HEK293 (cell line): ENCODE measurements around the gene PTPRN2.

Experiments
- CTCF ChIA-PET: fragments of 350-600 bp; formaldehyde crosslinking; extraction: SDS; loops from one replicate; lab custom pipeline; 2021; ENCODE audit warnings: antibody characterized with exemption; lab: Yijun Ruan, JAX
- POLR2A ChIA-PET: fragments of 300-600 bp; formaldehyde crosslinking; extraction: SDS; loops from one replicate; lab custom pipeline; 2020; ENCODE audit warnings: antibody characterized with exemption, inconsistent platforms; lab: Yijun Ruan, JAX
- H3K27ac ChIP-seq: fragments of 200-500 bp; sonication (Bioruptor generic); 2 replicates; pipeline ENCODE4 v1.5.1; 2014; ENCODE audit warnings: low read depth, low read length, control low read depth, inconsistent platforms; ENCODE audit errors: extremely low read depth
- H3K36me3 ChIP-seq, 2 experiments: fragments of 200-500 bp in 1 of 2; sonication (Bioruptor generic) in 1 of 2; 1 replicate in 1 of 2; 2 replicates in 1 of 2; pipeline ENCODE4 v1.5.1; 2014 to 2017; ENCODE audit warnings: inconsistent platforms in 2 of 2, low read length in 2 of 2; ENCODE audit not compliant: control insufficient read depth in 2 of 2, insufficient read depth in 1 of 2
- H3K4me1 ChIP-seq: fragments of 200-500 bp; sonication (Bioruptor generic); 2 replicates; pipeline ENCODE4 v1.5.1; 2014; ENCODE audit warnings: mild to moderate bottlenecking, low read length, inconsistent platforms; ENCODE audit not compliant: control insufficient read depth, insufficient read depth
- H3K4me3 ChIP-seq: 2 replicates; pipeline ENCODE4 v1.5.1; 2011; ENCODE audit warnings: low read depth, mild to moderate bottlenecking, control low read depth, low read length, moderate library complexity
- H3K9me3 ChIP-seq: fragments of 200-500 bp; sonication (Bioruptor generic); 2 replicates; pipeline ENCODE4 v1.5.1; 2014; ENCODE audit warnings: low read depth, low read length, inconsistent platforms; ENCODE audit not compliant: control insufficient read depth, insufficient read depth
- BCL11A ChIP-seq: fragments of 450-650 bp; formaldehyde crosslinking; IDR thresholded peaks from 2 replicates; pipeline ENCODE4 v1.5.1; 2016; ENCODE audit warnings: low read depth, missing biosample characterization, missing genetic modification characterization
- GLIS1 ChIP-seq: fragments of 450-650 bp; formaldehyde crosslinking; IDR thresholded peaks from 2 replicates; pipeline ENCODE4 v1.5.1; 2016; ENCODE audit warnings: missing biosample characterization, missing genetic modification characterization
- HOXC10 ChIP-seq: sonication (generic); formaldehyde crosslinking; IDR thresholded peaks from 2 replicates; pipeline ENCODE4 v1.8.1; 2023; ENCODE audit warnings: mild to moderate bottlenecking, missing genetic modification reagents
- MYNN ChIP-seq: fragments of 450-650 bp; formaldehyde crosslinking; IDR thresholded peaks from 2 replicates; pipeline ENCODE4 v1.5.1; 2016; ENCODE audit warnings: missing biosample characterization, missing genetic modification characterization, borderline replicate concordance
- MZF1 ChIP-seq: fragments of 450-650 bp; formaldehyde crosslinking; IDR thresholded peaks from 2 replicates; pipeline ENCODE4 v1.5.1; 2017; ENCODE audit warnings: missing biosample characterization, missing genetic modification characterization, borderline replicate concordance
- ZBTB20 ChIP-seq: fragments of 450-650 bp; formaldehyde crosslinking; IDR thresholded peaks from 2 replicates; pipeline ENCODE4 v1.5.1; 2016; ENCODE audit warnings: missing biosample characterization, missing genetic modification characterization
- ZBTB48 ChIP-seq: fragments of 450-650 bp; formaldehyde crosslinking; IDR thresholded peaks from 2 replicates; pipeline ENCODE4 v1.5.1; 2016; ENCODE audit warnings: missing biosample characterization, missing genetic modification characterization
- ZBTB6 ChIP-seq: fragments of 450-650 bp; formaldehyde crosslinking; IDR thresholded peaks from 2 replicates; pipeline ENCODE4 v1.5.1; 2017; ENCODE audit warnings: missing biosample characterization, missing genetic modification characterization
- ZBTB8A ChIP-seq: fragments of 450-650 bp; formaldehyde crosslinking; IDR thresholded peaks from 2 replicates; pipeline ENCODE4 v1.5.1; 2016; ENCODE audit warnings: missing biosample characterization, missing genetic modification characterization
- ZEB2 ChIP-seq: fragments of 450-650 bp; formaldehyde crosslinking; IDR thresholded peaks from 2 replicates; pipeline ENCODE4 v1.5.1; 2016; ENCODE audit warnings: missing biosample characterization, missing genetic modification characterization
- ZFP41 ChIP-seq: fragments of 450-650 bp; formaldehyde crosslinking; IDR thresholded peaks from 2 replicates; pipeline ENCODE4 v1.5.1; 2016; ENCODE audit warnings: missing biosample characterization, missing genetic modification characterization, borderline replicate concordance
- ZNF121 ChIP-seq: fragments of 450-650 bp; formaldehyde crosslinking; IDR thresholded peaks from 2 replicates; pipeline ENCODE4 v1.5.1; 2016; ENCODE audit warnings: missing biosample characterization, missing genetic modification characterization
- ZNF18 ChIP-seq: fragments of 450-650 bp; formaldehyde crosslinking; IDR thresholded peaks from 2 replicates; pipeline ENCODE4 v1.5.1; 2016; ENCODE audit warnings: missing biosample characterization, missing genetic modification characterization
- ZNF19 ChIP-seq: fragments of 450-650 bp; formaldehyde crosslinking; IDR thresholded peaks from 2 replicates; pipeline ENCODE4; 2016; ENCODE audit warnings: missing biosample characterization, missing genetic modification characterization, low read depth
- ZNF202 ChIP-seq: fragments of 450-650 bp; formaldehyde crosslinking; IDR thresholded peaks from 2 replicates; pipeline ENCODE4 v1.5.1; 2016; ENCODE audit warnings: missing biosample characterization, missing genetic modification characterization, borderline replicate concordance
- ZNF302 ChIP-seq: fragments of 450-650 bp; formaldehyde crosslinking; IDR thresholded peaks from 2 replicates; pipeline ENCODE4 v1.5.1; 2016; ENCODE audit warnings: missing biosample characterization, missing genetic modification characterization, low read depth
- ZNF423 ChIP-seq: fragments of 450-650 bp; formaldehyde crosslinking; IDR thresholded peaks from 2 replicates; pipeline ENCODE4 v1.5.1; 2016; ENCODE audit warnings: missing biosample characterization, missing genetic modification characterization
- ZNF48 ChIP-seq: fragments of 450-650 bp; formaldehyde crosslinking; IDR thresholded peaks from 2 replicates; pipeline ENCODE4 v1.5.1; 2016; ENCODE audit warnings: missing biosample characterization, missing genetic modification characterization
- ZNF514 ChIP-seq: fragments of 450-650 bp; formaldehyde crosslinking; IDR thresholded peaks from 2 replicates; pipeline ENCODE4 v1.5.1; 2016; ENCODE audit warnings: missing biosample characterization, missing genetic modification characterization
- ZNF560 ChIP-seq: fragments of 450-650 bp; formaldehyde crosslinking; IDR thresholded peaks from 2 replicates; pipeline ENCODE4 v1.5.1; 2017; ENCODE audit warnings: missing biosample characterization, missing genetic modification characterization, borderline replicate concordance
- ZNF585B ChIP-seq: fragments of 450-650 bp; formaldehyde crosslinking; IDR thresholded peaks from 2 replicates; pipeline ENCODE4 v1.5.1; 2016; ENCODE audit warnings: missing biosample characterization, missing genetic modification characterization
- ZNF600 ChIP-seq: fragments of 450-650 bp; formaldehyde crosslinking; IDR thresholded peaks from 2 replicates; pipeline ENCODE4 v1.5.1; 2016; ENCODE audit warnings: missing biosample characterization, missing genetic modification characterization
- ZNF658 ChIP-seq: fragments of 450-650 bp; formaldehyde crosslinking; IDR thresholded peaks from 2 replicates; pipeline ENCODE4; 2016; ENCODE audit warnings: missing biosample characterization, missing genetic modification characterization
- ZNF707 ChIP-seq: fragments of 450-650 bp; formaldehyde crosslinking; IDR thresholded peaks from 2 replicates; pipeline ENCODE4 v1.5.1; 2016; ENCODE audit warnings: missing biosample characterization, missing genetic modification characterization
- ZNF792 ChIP-seq: fragments of 450-650 bp; formaldehyde crosslinking; IDR thresholded peaks from 2 replicates; pipeline ENCODE4 v1.5.1; 2016; ENCODE audit warnings: missing biosample characterization, missing genetic modification characterization
- TF ChIP-seq, protein P1 (sequence below): fragments of 450-650 bp; formaldehyde crosslinking; IDR thresholded peaks from 2 replicates; pipeline ENCODE4 v1.5.1; 2016; ENCODE audit warnings: missing biosample characterization, missing genetic modification characterization
- TF ChIP-seq, protein P2 (sequence below): fragments of 450-650 bp; IDR thresholded peaks from 2 replicates; pipeline ENCODE4 v1.5.1; 2018; ENCODE audit warnings: missing biosample characterization, mild to moderate bottlenecking, missing genetic modification characterization

Gene PTPRN2

DNA sequence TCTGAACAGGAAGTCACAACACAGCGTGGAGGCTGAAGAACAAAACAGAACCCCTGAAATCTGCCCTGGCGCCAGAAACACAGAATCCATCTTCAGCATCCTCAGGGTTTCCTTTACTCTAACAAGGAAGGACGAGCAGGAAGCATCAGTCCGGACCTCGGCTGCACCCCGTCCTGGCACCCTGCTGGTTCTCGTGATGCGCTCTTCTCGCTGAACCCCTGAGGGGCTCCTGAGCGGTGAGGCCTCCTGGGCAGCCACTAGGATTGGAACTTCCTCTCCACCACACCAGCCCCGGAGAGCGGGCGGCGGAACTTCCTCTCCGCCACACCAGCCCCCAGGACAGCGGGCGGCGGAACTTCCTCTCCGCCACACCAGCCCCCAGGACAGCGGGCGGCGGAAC, 461.9 kb downstream of the PTPRN2 start:
- TF ChIP-seq, protein P1, sequence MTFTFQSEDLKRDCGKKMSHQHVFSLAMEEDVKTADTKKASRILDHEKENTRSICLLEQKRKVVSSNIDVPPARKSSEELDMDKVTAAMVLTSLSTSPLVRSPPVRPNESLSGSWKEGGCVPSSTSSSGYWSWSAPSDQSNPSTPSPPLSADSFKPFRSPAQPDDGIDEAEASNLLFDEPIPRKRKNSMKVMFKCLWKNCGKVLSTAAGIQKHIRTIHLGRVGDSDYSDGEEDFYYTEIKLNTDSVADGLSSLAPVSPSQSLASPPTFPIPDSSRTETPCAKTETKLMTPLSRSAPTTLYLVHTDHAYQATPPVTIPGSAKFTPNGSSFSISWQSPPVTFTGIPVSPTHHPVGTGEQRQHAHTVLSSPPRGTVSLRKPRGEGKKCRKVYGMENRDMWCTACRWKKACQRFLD (tag by site-specific recombination): no peak
- TF ChIP-seq ZNF658 (tag by site-specific recombination): no peak
- TF ChIP-seq MZF1 (tag by site-specific recombination): no peak
- no peak for TF ChIP-seq ZBTB48
- TF ChIP-seq HOXC10 (CRISPR knock-in tag): no peak
- TF ChIP-seq ZNF48 (tag by site-specific recombination): no peak
- no peak for TF ChIP-seq ZNF600
- no peak for TF ChIP-seq ZNF121
- no peak for TF ChIP-seq ZEB2 (tag by site-specific recombination)
- TF ChIP-seq ZNF560 (tag by site-specific recombination): no peak
- TF ChIP-seq ZNF514 (tag by site-specific recombination): no peak
- TF ChIP-seq ZNF19 (tag by site-specific recombination): no peak
- no peak for TF ChIP-seq ZNF18 (tag by site-specific recombination)
- no peak for TF ChIP-seq ZNF585B
- Histone ChIP-seq H3K9me3 (no peaks in the 10 kb centered on the region), H3K36me3 (no peaks in the 10 kb centered on the region), H3K4me1 (no peaks in the 10 kb centered on the region), H3K27ac (no peak overlapping the region), H3K4me3 (no peak overlapping the region)
- ChIA-PET POLR2A (no interaction called here), CTCF (no interaction called here)

GRCh38 chr7:158125091-158125490, 462.5 kb downstream of the PTPRN2 start:
- ChIA-PET POLR2A (no interaction called here), CTCF (no interaction called here)
- peak; percentile 57; the same call in 1 of the 2 replicates for TF ChIP-seq GLIS1 (tag by site-specific recombination)
- TF ChIP-seq ZBTB8A (tag by site-specific recombination): no peak
- no peak overlapping the region for H3K4me3 ChIP-seq
- H3K4me1 ChIP-seq: no peaks in the 10 kb centered on the region
- no peaks in the 10 kb centered on the region for H3K36me3 ChIP-seq
- H3K27ac ChIP-seq: no peak overlapping the region
- H3K9me3 ChIP-seq: no peaks in the 10 kb centered on the region

GRCh38 chr7:158124671-158125079, 462.9 kb downstream of the PTPRN2 start:
- H3K4me1 ChIP-seq: no peaks in the 10 kb centered on the region
- CTCF ChIA-PET: no interaction called here
- no peak overlapping the region for H3K4me3 ChIP-seq
- no peaks in the 10 kb centered on the region for H3K9me3 ChIP-seq
- POLR2A ChIA-PET: no interaction called here
- no peaks in the 10 kb centered on the region for H3K36me3 ChIP-seq
- no peak overlapping the region for H3K27ac ChIP-seq
- TF ChIP-seq ZBTB20 (no peak), ZNF202 (tag by site-specific recombination) (no peak), ZNF302 (tag by site-specific recombination) (no peak), ZBTB6 (no peak), ZNF792 (tag by site-specific recombination) (no peak), MYNN (no peak), ZNF423 (tag by site-specific recombination) (no peak), ZNF560 (tag by site-specific recombination) (no peak), ZFP41 (tag by site-specific recombination) (no peak), BCL11A (no peak), ZNF707 (tag by site-specific recombination) (no peak), ZNF121 (no peak)
- TF ChIP-seq, protein P2, sequence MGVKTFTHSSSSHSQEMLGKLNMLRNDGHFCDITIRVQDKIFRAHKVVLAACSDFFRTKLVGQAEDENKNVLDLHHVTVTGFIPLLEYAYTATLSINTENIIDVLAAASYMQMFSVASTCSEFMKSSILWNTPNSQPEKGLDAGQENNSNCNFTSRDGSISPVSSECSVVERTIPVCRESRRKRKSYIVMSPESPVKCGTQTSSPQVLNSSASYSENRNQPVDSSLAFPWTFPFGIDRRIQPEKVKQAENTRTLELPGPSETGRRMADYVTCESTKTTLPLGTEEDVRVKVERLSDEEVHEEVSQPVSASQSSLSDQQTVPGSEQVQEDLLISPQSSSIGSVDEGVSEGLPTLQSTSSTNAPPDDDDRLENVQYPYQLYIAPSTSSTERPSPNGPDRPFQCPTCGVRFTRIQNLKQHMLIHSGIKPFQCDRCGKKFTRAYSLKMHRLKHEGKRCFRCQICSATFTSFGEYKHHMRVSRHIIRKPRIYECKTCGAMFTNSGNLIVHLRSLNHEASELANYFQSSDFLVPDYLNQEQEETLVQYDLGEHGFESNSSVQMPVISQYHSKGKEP (tag by site-specific recombination): no peak
